GM21825 (cell line): ENCODE results near the gene ANGPT4.

ENCODE experiments used
- ATAC-seq: cut with Tn5 transposase; IDR thresholded peaks from one replicate; pipeline ENCODE4 v1.9.1; 2021; ENCODE audit warnings: mild to moderate bottlenecking, moderate library complexity; ENCODE audit not compliant: unreplicated experiment

The ANGPT4 gene

GRCh38 chr20:916125-916799 is at the start of gene ANGPT4:
TSS of gene ANGPT4 (minus strand) at chr20:916334. CDS start at chr20:916214, 120 bp downstream.
- no peak for ATAC-seq

- ATAC-seq, result no peak
Measured at GRCh38 chr20:963795-964194, 47.7 kb upstream of the ANGPT4 start.

- ATAC-seq, result no peak
Measured at GRCh38 chr20:962683-963082, 46.5 kb upstream of the ANGPT4 start.

- no peak for ATAC-seq
Measured at GRCh38 chr20:962223-962622, 46.1 kb upstream of the ANGPT4 start.

- ATAC-seq, result no peak
Measured at GRCh38 chr20:961768-962167, 45.6 kb upstream of the ANGPT4 start.

DNA sequence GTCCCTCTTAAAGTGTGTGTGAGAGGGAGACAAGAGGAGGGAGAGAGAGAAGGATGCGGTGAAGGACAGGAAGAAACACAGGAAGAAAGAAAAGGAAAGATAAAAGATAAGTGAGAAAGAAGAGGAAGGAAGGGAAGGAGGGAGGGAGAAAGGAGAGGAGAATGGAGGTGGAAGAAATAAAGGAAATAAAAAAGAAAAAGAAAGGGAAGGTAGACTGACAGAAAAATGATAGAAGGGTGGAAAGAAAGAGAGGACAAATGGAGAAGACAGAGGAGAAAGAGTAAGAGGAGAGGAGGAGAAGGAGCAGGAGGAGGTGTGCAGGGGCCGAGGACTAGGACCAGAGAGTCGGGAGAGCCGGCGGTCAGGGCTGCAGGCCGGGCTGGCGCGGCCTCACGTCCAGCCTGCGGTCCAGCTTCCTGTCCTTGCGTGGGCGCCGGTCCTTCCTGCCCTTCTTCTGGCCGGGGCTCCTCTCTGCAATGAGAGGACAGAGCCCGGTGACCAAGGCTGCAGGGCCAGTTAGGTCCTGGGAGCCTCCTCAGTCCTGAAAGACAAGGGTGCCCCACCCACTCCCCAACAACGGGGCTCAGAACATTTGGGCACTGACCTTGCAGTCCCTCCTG is 44.0 kb upstream of the ANGPT4 start:
- ATAC-seq, result no peak

DNA sequence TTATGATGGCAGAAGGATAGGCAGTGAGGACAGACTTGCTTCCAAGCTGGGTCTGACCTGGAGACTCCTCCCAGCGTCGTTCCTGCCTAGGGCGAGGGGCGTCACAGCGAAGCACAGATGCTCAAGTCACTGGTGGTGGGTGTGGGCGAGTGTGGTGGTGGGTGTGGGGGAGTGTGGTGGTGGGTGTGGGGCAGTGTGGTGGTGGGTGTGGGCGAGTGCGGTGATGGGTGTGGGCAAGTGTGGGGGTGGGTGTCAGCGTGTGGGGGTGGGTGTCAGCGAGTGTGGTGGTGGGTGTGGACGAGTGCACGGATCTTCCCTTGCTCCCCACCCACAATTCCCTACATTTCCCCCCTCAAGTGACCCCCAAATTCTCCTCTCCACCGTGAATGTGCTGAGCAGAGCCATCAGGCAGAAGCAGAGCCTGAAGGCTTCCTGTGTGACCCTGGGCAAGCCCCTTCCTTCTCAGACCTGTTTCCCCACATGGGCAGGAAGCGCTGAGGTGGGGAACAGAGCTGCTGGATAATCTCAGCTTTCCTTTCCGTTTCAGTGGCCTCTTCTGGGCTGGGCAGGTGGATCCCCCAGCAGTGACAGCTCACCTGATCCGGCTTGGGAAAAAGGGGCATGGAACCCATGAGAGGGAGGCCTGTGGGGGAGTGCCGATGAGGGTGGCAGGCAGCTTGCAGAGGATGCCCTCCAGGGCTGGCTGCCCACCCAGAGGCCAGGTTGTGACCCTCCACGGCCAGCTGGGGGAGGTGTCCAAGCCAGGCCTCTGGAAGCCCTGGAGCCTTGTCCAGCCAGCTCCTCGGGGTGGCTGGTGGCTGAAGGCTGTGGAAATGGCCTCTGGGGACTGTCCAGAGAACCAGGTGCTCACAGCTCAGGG is 43.0 kb upstream of the ANGPT4 start:
- no peak for ATAC-seq

DNA sequence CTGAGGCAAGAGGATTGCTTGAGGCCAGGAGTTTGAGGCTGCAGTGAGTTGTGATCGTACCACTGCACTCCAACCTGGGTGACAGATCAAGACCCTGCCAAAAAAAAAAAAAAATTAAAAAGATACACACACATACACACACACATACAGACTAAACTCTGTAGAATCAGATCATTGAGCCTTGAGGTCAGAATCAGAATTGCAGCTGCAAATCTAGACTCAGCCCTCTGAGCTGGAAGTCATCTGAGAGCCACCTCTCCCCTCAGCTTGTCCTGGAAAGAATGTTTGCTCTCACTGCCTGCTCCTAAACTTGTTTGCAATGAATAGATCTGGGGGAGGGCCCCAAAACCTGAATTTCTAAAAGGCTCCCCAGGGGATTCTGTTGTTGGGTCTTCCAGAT is 41.4 kb upstream of the ANGPT4 start:
- ATAC-seq, result no peak

DNA sequence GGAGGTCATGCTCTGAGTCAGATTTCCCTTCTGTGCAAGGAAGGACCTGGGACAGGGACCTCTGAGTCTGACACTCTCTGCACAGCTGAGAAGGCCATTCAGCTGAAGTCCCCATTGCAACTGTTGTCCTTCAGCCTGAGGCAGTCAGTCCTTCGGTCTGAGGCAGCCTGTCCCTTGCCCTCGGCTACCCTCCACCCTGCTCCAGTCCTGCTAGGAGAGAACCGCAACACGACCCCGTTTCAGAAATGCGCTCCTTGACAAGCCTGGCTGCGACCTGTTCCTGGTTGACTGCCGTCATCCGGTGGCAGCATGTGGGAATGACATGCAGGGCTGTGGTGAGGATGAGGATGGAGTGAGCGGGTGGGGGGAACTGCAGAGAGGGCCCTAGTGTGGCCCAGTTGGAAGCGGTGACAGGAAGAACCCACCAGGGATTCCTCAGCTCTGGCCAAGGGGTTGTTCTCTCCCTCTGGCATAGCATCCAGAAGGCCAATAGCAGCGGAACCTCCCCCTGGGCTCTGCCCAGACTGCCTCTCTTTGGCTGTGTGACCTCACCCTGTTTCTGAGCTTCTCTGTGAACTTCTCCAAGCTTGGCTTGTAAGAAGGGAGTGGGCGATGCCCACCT is 40.3 kb upstream of the ANGPT4 start:
- ATAC-seq, result no peak

DNA sequence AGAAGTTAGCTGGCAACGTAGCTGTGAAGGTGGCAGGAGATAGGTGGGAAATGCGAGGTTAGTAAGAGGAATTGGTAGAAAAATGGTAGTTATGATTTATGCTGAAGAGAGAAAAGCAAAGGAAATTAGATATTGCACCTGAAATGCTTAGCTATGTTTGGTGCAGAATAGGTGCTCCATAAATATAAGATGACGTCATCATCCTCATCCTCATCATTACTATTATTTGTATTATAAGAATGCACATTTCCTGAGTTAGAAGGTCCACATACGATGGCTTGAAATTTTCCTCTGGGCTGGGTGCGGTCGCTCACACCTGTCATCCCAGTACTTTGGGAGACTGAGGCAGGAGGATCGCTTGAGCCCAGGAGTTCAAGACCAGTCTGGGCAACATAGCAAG is 39.5 kb upstream of the ANGPT4 start:
- ATAC-seq, result no peak

DNA sequence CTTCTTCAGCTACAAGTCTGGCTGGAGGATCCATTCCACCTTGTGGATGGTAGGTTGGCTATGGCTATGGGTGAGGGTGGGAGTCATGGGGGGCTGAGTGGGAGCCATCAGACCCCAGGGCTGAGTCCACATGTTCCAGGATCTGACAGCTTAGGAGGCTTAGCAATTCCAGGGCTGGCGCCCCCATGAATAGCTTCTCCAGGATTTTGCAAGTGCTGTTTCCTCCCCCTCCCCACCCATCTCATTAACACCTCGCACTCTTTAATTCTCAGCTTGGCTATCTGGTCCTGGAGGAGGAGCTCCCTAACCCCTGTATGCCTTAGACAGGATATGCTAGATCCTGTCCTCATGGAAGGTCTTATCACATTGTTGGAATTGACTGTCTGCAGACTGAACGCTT is 39.0 kb upstream of the ANGPT4 start:
- no peak for ATAC-seq

DNA sequence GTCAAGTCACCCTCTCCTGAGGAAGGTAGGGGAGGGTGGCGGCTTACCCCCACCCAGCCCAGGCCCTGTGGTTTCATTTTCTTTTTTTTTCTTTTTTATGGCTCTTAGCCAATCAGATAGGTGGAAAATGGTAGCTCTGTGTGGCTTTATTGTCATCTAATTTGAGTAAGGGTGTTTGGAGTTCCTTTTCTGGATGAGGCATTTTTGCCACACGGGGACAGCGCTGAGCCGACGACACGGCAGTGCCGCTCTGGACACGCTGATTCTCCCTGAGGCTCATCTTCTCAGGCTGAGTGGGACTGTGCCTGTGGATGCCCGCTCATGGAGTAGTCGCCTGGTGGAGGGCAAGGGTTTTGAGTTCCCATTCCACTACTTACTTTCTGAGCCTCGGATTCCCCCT is 37.6 kb upstream of the ANGPT4 start:
- no peak for ATAC-seq

DNA sequence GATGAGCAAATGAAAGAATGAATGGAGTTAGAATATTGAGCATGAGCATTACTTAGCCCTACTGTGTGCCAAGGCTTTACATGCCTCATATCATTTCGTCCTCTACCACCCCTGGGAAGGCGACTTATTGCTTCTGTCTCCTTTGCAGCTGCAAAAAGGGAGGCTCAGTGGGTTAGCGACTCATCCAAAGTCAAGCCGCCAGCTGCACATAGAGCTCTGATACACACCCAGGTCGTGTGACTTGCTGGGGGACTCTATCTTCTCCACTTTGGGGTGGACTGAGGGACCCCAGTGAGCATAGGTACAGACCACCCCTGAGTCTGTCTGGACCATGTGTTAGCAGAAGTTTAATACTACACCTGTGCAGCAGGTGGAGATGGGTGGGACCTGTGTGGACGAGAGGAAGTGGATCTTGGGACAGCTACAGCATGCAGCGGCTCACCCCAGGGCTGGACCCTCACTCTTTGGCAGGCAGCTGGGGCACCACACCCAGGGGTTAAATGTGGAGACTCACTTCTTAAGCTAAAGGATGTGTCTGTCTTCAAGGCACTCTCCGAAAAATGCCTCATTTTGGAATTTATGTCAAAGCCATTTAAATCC is 36.2 kb upstream of the ANGPT4 start:
- no peak for ATAC-seq

GRCh38 chr20:951384-952169 is 35.4 kb upstream of the ANGPT4 start:
- no peak for ATAC-seq

- ATAC-seq, result no peak
Measured at GRCh38 chr20:949717-950116, 33.6 kb upstream of the ANGPT4 start.

- ATAC-seq, result no peak
Measured at GRCh38 chr20:946826-947225, 30.7 kb upstream of the ANGPT4 start.

DNA sequence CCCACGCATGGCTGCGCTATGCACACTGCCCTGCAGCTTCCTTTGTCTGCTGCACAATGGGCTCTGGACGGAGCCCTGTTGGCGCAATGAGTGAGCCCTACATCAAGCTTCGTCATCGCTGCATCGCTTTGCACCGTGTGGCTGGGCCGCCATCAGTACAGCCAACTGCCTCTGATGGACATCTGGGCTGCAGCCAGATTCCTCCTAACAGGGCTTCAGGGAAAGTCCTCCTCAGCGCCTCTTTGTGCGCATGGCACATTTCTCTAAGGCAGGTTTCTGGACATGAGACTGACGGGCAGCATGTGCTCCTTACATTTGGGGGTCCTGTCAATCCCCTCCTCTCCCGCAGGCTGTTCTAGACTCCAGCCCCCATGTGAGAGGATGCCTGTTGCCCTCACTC is 29.7 kb upstream of the ANGPT4 start:
- no peak for ATAC-seq

- ATAC-seq, result no peak
Measured at GRCh38 chr20:944774-945410, 28.8 kb upstream of the ANGPT4 start.

DNA sequence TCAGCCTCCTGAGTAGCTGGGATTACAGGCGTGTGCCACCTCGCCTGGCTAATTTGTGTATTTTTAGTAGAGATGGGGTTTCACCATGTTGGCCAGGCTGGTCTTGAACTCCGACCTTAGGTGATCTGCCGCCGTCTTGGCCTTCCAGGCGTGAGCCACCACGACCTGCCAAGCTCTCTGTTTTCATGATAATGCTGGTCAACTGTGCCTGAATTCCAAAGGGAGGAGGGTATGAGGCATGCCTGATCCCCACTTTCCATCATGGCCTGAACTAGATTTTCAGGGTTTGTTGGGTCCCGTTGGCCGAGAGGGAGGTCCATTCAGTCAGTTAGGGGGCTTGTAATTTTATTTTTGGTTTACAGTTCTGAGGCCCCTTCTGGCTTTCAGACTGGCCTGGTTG is 28.0 kb upstream of the ANGPT4 start:
- ATAC-seq, result no peak

GRCh38 chr20:942611-943010 is 26.5 kb upstream of the ANGPT4 start:
- no peak for ATAC-seq
